Stimulated activated naive CD4-positive, alpha-beta T cell treated with Interleukin-2 at 50 U/mL for 16 hours (primary cell): ENCODE results near the gene SPAG9.
"Not testable (repeated sequence)": the region's sequence is repeated elsewhere in the genome, so short reads cannot be mapped to it uniquely, and the experiment has no call there.

Experiments used
- DNase-seq: peaks from one replicate; lab custom pipeline; 2025; lab: John Stamatoyannopoulos, UW

The SPAG9 gene

GRCh38 chr17:51142597-51142996, 21.9 kb upstream of the SPAG9 start:
- no peak for DNase-seq

- DNase-seq: no peak
These were observed 15.3 kb upstream of the SPAG9 start for GRCh38 chr17:51135956-51136355.

GRCh38 chr17:51133365-51133764, 12.7 kb upstream of the SPAG9 start:
- DNase-seq: no peak

DNA sequence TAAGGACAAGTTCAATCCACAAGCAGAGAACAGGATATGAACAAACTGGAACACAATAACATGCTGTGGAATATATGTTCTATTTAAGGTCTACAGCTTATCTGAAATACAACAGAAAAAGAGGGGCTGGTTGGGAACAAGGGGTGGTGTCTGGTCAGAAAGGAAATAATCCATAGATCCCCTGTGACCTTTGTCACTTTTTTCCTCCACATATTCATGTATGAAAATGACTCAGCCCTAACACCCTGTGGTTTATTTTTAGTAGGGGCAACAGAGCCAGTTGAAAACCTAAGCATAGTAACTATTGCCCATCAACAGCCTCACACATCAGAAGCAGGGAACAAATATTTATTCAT, 12.3 kb upstream of the SPAG9 start:
- no peak for DNase-seq

DNA sequence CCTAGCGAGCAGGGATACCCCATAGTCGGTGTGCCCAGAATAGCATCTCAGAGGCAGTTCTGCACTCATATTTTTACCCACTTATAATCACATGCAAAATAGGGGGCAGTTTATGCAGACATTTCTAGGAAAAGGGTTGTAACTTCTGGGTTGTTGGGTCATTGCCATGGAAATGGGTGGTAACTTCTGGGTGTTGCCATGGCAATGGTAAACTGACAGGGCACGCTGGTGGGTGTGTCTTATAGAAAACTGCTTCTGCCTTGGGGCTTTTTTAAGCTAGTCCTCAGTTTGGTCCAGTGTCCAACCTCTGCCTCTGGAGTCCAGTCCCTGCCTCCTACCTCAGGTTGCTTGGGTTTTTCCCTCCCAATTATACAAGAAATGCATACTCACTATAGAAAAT, 7.4 kb upstream of the SPAG9 start:
- DNase-seq: no peak

GRCh38 chr17:51124640-51125503, 4.2 kb upstream of the SPAG9 start:
- no peak for DNase-seq

GRCh38 chr17:51122473-51123115, 1.9 kb upstream of the SPAG9 start:
- not testable (repeated sequence) for DNase-seq

DNA sequence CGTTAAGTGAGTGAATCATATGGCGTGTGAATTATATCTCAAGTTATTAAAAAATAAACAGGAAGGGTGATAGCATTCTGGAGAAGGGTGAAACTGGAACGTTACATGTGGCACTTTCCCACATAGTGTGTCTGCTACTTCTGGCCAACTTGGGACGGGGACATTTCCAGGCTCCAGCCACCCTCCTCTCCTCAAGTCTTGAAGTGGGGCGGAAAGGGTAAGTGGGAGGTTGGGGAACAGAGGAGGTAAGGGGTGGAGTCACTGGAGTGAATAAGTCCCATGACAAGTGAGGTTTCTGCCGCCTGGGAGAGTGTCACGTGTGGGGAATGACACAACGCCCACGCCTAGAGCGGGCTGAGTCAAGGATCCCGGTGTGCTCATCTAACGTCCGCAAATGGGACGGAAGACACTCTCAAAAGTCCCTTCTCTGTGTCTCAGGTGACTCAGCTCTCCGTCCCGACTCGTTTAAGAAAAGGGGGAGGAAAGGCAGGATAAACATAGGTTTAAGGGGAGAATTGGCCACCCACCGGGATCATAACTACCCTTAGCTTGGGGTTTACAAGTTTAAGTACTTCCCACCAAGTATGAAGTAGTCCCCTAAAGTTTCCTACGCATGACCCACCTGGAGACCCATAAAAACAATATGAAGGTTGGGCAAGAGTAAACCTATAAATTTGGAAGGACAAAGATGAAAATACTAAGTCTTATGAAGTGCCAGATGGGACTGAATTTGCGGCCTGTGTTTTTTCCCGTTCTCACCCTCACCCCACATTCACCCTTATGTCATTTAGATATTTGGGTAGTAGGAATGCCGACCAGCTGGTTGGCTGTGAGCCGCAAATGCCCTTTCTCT, 1.2 kb upstream of the SPAG9 start:
- peak; percentile 86 for DNase-seq

DNA sequence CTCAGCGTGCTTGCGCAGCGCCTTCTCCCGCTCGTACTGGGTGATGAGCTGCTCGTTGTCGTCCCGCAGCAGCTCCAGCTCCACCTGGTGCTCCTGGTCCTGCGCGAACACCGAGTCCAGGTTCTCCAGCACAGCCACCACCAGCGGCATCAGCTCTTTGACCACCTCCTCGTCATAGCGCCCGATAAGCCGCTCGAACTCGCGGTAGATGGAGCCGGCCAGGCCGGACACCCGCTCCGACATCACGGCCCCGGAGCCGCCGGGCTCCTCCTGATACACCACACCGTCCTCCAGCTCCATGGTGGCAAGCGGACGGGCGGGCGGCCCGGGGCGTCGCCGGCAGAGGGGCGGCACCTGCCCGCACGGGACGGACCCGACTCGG, 320 bp downstream of the SPAG9 start:
- peak; percentile 45 for DNase-seq

DNA sequence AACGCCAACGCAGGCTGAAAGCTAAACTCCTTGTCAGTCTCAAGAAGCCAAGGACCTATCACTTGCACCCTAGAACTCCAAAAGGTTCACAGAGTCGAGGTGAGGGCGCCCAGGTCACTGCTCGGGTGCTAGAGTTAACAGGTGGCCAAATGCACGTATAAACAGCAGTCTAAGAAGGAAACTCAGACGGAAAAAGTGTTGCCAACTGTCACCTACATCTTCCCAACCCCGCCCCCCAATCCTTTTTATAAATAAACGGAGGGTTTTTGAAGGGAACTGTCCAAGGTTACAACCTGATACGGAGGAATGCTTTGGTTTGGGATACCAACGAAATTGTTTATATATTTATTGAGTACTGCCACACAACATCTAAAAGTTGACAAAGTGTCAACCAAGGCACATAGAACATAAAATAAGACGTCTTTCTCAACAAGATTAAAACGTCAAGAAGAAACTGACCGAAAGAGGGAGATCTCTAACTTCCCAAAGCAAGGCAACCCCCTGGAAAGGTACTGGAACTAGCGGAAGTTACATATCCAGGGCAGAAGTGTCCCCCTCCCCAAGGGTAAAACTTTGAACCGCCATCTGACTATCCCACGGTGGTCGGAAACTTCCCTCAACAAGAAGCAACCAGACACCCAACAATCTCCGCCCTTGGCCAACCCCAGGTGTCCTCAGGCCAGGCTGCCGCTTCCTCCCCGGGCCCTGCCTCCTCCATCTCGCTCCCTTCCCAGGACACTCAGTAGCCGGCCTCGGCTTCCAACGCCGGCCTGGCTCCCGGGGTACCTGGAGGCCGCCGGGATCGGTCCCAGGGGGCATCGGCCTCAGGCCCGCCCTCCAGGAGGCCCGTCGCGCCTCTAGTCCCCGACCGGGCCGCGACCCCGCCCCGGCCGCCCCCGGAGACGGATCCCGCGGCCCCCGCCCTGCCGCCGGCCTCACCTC, 982 bp downstream of the SPAG9 start:
- DNase-seq: peak; percentile 37

DNA sequence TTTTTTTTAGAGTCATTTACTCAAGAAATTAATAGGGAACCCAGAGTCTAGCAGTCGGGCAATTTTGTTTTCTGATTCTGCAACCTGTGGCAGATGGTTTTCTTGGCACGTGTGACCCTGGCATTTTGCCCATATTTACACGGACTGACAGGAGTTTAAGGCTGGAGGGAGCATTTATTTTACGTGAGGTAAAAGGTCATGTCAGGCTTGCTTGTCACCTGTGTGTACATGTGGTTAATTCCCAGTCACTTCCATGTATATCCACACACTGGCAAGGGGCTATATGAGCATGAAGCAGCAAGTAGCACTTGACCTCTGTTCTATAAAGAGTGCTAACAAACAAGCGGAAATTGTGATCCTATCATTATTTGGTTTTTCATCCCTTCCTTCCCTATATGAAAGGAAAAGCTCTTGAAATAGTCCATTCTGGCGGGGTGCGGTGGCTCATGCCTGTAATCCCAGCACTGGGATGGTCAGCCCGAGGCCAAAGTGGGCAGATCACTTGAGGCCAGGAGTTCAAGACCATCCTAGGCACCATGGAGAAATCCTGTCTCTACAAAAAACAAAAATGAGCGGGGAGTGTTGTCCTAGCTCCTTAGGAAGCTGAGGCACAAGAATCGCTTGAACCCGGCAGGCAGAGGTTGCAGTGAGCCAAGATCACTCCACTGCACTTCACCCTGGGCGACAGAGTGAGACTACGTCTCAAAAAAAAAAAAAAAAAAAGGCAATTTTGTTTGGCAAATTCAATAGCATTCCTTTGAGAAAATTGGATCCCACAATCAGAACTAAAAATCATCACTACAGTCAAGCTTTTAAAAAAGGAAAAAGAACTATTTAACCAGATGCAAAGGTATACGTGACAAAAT, 2.1 kb downstream of the SPAG9 start:
- no peak for DNase-seq

DNA sequence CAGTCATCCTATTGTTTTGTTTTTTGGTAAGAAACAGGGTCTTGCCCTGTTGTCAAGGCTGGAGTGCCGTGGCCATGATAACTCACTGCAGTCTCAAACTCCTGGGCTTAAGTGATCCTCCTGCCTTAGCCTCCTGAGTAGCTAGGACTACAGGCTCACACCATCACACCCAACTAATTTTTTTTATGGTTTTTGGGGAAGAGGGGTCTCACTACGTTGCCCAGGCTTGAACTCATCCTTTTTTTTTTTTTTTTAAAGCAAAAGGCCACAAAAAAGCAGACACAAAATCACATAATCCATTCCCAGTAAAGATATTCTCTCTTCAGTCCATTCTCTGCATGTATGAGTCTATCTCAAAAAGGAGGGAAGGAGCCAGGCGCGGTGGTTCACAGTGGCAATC, 5.5 kb downstream of the SPAG9 start:
- no peak for DNase-seq

GRCh38 chr17:51112303-51113222, 8.1 kb downstream of the SPAG9 start:
- DNase-seq: not testable (repeated sequence)

DNA sequence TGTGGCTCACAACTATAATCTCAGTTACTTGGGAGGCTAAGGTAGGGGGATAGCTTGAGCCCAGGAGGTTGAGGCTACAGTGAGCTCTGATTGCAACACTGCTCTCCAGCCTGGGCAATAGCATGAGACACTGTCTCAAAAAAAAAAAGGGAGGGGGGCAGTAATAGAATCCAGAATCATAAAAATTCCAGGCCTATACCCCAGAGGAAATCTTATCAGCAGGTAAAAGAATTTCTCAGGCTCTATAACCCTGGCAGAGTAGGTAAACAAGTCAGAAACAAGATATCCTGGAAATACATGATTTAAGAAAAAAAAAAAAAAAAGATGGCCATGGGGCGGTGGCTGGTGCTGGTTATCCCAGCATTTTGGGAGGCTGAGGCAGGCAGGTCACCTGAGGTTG, 12.9 kb downstream of the SPAG9 start:
- no peak for DNase-seq

GRCh38 chr17:51103451-51103850, 17.2 kb downstream of the SPAG9 start:
- DNase-seq: no peak

DNA sequence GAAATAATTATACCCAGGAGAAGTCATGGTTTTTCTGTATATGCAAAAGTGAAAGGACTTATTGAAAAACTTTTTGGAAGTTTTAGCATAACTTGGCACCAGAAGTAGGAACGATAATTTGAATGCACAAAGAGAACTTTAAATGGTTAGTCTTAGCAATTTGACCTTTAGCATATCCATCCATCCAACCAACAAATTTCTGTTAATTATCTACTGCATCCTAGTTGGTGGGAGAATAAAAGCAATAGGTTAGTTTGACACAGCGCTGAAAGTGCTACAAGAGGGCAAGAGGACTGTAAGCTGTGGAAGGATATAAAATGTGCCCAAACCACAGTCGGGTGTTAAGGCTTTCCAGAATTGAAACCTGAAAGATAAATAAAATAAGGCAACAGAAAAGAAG, 17.6 kb downstream of the SPAG9 start:
- DNase-seq: no peak

- DNase-seq: no peak
These were observed 22.8 kb downstream of the SPAG9 start for GRCh38 chr17:51097708-51098446.

DNA sequence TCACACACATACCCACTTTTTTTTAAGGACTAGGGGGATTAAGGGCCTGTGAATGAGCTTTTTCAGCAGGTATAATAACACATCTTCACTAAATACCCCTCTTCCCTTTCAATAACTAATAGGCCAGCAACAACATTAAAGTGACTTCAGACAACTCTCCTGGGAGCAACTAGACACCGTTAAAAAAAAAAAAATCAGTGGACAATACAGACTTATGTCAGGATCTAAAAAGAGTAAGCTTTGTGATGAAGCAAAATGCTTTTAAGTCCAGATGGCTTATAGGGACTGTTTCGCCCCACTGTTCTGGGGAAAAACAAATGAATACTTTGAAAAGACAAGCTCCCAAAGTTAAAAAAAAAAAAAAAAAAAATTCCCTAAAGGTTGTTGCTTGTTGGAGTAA, 29.0 kb downstream of the SPAG9 start:
- no peak for DNase-seq

- DNase-seq: not testable (repeated sequence)
These were observed 31.8 kb downstream of the SPAG9 start for GRCh38 chr17:51088868-51089267.
